SU-DHL-6 (cell line): Measurements from ENCODE around the gene DPYSL5.

Experiments
- H2AFZ ChIP-seq: fragments of 200-600 bp; sonication (generic); 2 replicates; pipeline ENCODE4 v1.6.1; 2014; ENCODE audit warnings: low read depth, mild to moderate bottlenecking, moderate library complexity, mixed read lengths, antibody characterized with exemption, low read length; ENCODE audit not compliant: severe bottlenecking
- H3F3A ChIP-seq: fragments of 200-600 bp; shearing (Covaris generic); 2 replicates; pipeline ENCODE4 v1.6.0; 2016; ENCODE audit warnings: antibody characterized with exemption, mild to moderate bottlenecking; ENCODE audit not compliant: insufficient read depth
- H3K27ac ChIP-seq: fragments of 200-600 bp; sonication (generic); 2 replicates; pipeline ENCODE4 v1.5.1; 2016; ENCODE audit warnings: low read depth, mild to moderate bottlenecking, low read length, moderate library complexity, mixed read lengths
- H3K27me3 ChIP-seq: fragments of 200-600 bp; sonication (generic), shearing (Covaris generic); 2 replicates; pipeline ENCODE4 v1.6.0; 2014; ENCODE audit warnings: mild to moderate bottlenecking, low read length
- H3K36me3 ChIP-seq: fragments of 200-600 bp; sonication (generic); 2 replicates; pipeline ENCODE4 v1.6.1; 2014; ENCODE audit warnings: mild to moderate bottlenecking, low read length, mixed read lengths
- H3K4me2 ChIP-seq: fragments of 300-600, 200-600 bp; shearing (Covaris generic), sonication (generic); 2 replicates; pipeline ENCODE4 v1.6.0; 2014; ENCODE audit warnings: low read length, low read depth, mild to moderate bottlenecking; ENCODE audit not compliant: poor library complexity, severe bottlenecking
- H3K4me3 ChIP-seq: fragments of 200-600 bp; sonication (generic); 2 replicates; pipeline ENCODE4 v1.5.1; 2014; ENCODE audit warnings: antibody characterized with exemption, low read length, mild to moderate bottlenecking, mixed read lengths; ENCODE audit not compliant: insufficient read depth, poor library complexity, severe bottlenecking
- H3K79me2 ChIP-seq: fragments of 200-600 bp; sonication (generic); 2 replicates; pipeline ENCODE4 v1.6.1; 2014; ENCODE audit warnings: mild to moderate bottlenecking, low read length, moderate library complexity; ENCODE audit not compliant: insufficient read depth
- H3K9ac ChIP-seq: fragments of 200-600 bp; sonication (generic); 2 replicates; pipeline ENCODE4 v1.7.0; 2014; ENCODE audit warnings: mild to moderate bottlenecking, low read length
- H3K9me2 ChIP-seq: fragments of 200-600 bp; sonication (generic); replicated peaks from 2 replicates; pipeline ENCODE4 v1.6.1; 2014; ENCODE audit warnings: low read length; ENCODE audit not compliant: insufficient read depth
- H3K9me3 ChIP-seq: fragments of 200-600 bp; sonication (generic); 2 replicates; pipeline ENCODE4 v1.6.1; 2014; ENCODE audit warnings: low read length, mixed read lengths; ENCODE audit not compliant: insufficient read depth
- H4K20me1 ChIP-seq: fragments of 200-600 bp; sonication (generic); 2 replicates; pipeline ENCODE4 v1.6.1; 2014; ENCODE audit warnings: low read depth, mild to moderate bottlenecking, antibody characterized with exemption, low read length, moderate library complexity, mixed read lengths
- EZH2phosphoT487 ChIP-seq: fragments of 200-600 bp; sonication (generic), shearing (Covaris generic); conservative IDR thresholded peaks from 2 replicates; pipeline ENCODE4 v1.6.1; 2018; ENCODE audit warnings: mild to moderate bottlenecking, antibody characterized with exemption, low read length, moderate library complexity, mixed read lengths
- TF ChIP-seq, protein P1 (sequence below): fragments of 200-600 bp; sonication (generic); IDR thresholded peaks from one replicate; pipeline ENCODE4 v1.5.1; 2017; ENCODE audit warnings: antibody characterized with exemption, mild to moderate bottlenecking, low read length, moderate library complexity; ENCODE audit not compliant: insufficient read depth, poor library complexity, severe bottlenecking

The DPYSL5 gene

DNA sequence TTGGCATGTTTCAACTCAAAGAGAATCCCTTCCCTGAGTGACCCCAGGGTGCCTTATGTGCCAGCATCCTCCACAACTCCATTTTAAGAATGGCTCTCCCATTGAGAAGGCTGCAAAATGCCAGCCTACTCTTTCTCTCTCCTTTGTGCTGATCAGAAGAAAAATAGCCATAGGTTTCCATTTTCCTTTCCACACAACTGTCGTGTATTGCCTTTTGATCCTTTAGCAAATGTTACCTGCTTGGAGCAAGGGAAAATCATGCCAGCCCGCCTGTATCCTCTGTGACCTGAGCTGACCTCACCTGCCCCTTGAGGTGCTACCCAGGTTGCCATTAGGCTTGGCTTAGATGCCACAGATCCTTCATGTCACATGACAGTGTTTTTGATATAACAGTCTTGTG, 38.8 kb downstream of the DPYSL5 start:
- H3K27ac ChIP-seq = no peak overlapping the region
- no peaks in the 10 kb centered on the region for H3K27me3 ChIP-seq
- TF ChIP-seq EZH2phosphoT487 = no peak
- TF ChIP-seq, protein P1, sequence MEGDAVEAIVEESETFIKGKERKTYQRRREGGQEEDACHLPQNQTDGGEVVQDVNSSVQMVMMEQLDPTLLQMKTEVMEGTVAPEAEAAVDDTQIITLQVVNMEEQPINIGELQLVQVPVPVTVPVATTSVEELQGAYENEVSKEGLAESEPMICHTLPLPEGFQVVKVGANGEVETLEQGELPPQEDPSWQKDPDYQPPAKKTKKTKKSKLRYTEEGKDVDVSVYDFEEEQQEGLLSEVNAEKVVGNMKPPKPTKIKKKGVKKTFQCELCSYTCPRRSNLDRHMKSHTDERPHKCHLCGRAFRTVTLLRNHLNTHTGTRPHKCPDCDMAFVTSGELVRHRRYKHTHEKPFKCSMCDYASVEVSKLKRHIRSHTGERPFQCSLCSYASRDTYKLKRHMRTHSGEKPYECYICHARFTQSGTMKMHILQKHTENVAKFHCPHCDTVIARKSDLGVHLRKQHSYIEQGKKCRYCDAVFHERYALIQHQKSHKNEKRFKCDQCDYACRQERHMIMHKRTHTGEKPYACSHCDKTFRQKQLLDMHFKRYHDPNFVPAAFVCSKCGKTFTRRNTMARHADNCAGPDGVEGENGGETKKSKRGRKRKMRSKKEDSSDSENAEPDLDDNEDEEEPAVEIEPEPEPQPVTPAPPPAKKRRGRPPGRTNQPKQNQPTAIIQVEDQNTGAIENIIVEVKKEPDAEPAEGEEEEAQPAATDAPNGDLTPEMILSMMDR = no peak

DNA sequence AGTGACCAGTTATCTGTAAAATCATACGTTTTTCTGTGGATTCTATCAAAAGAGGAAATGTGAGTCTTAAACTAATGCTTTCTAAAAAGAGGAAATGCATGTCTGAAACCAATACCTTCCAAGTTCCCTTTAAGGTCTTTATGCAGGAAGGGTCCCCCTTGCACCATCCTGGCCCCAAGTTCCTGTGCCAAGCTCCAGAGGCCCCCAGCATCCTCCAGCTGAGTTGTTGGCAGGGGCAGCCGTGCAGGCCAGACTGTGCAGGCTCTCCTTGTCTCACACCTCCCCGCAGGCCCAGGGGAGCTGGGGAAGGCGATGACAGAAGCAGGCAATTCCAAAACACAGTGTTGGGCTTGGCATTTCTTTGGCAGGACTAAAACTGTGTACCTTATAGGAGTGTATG, 39.2 kb downstream of the DPYSL5 start:
- Histone ChIP-seq H3K4me3 (no peak overlapping the region), H3K9ac (no peak overlapping the region), H3K36me3 (no peaks in the 10 kb centered on the region), H3K27me3 (no peaks in the 10 kb centered on the region), H3F3A (no peaks in the 10 kb centered on the region), H3K4me2 (no peak overlapping the region), H3K79me2 (no peaks in the 10 kb centered on the region), H3K27ac (no peak overlapping the region), H4K20me1 (no peaks in the 10 kb centered on the region), H3K9me3 (no peaks in the 10 kb centered on the region), H2AFZ (no peak overlapping the region), H3K9me2 (no peaks in the 10 kb centered on the region)
- no peak for TF ChIP-seq EZH2phosphoT487
- TF ChIP-seq, protein P1 = no peak

More for the DNA sequence above, 38.8 kb downstream of the DPYSL5 start:
- no peaks in the 10 kb centered on the region for H3K9me2 ChIP-seq
- no peak overlapping the region for H3K4me3 ChIP-seq
- H3K9me3 ChIP-seq = no peaks in the 10 kb centered on the region
- H3F3A ChIP-seq = no peaks in the 10 kb centered on the region
- no peaks in the 10 kb centered on the region for H3K79me2 ChIP-seq
- no peak overlapping the region for H3K4me2 ChIP-seq
- no peak overlapping the region for H2AFZ ChIP-seq
- no peaks in the 10 kb centered on the region for H4K20me1 ChIP-seq
- no peak overlapping the region for H3K9ac ChIP-seq
- no peaks in the 10 kb centered on the region for H3K36me3 ChIP-seq

DNA sequence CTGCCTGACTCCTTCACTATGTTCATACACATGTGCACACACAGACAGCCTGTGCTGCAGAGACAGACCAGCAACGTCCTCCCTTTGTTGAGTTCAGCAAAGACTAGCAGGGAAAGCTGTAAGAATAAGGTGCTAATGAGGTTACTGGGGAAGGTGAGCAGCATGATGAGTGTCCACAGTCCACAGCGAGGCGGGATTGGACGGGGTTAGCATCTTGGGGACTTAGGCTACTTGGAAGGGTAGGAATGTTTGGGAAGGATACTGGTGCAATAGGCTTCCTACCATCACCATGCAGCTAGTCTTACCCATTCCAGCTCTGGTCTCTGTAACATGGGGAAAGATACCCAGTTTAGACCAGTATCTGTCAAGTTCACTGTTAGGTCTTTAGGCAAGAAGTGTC, 41.9 kb downstream of the DPYSL5 start:
- H3K4me3 ChIP-seq = no peak overlapping the region
- H3K36me3 ChIP-seq = no peaks in the 10 kb centered on the region
- H3K79me2 ChIP-seq = no peaks in the 10 kb centered on the region
- no peaks in the 10 kb centered on the region for H3K9me3 ChIP-seq
- no peaks in the 10 kb centered on the region for H3F3A ChIP-seq
- no peaks in the 10 kb centered on the region for H4K20me1 ChIP-seq
- no peak overlapping the region for H3K27ac ChIP-seq
- no peaks in the 10 kb centered on the region for H3K9me2 ChIP-seq
- H3K27me3 ChIP-seq = no peaks in the 10 kb centered on the region
- no peak overlapping the region for H2AFZ ChIP-seq
- no peak overlapping the region for H3K9ac ChIP-seq
- no peak overlapping the region for H3K4me2 ChIP-seq
- TF ChIP-seq, protein P1 = no peak
- TF ChIP-seq EZH2phosphoT487 = no peak
